ENCODE measurements around the gene TUBA4B. TPM values are rescaled to one million over a fixed set of nuclear protein-coding genes. Genes with fewer than 3 reads are reported as not detected.

Gene TUBA4B
- total and polyA plus RNA-seq, 2 donors (not counting 3 experiments of a cell fraction or from before 2014, with no cell fraction given) = not detected

GRCh38 chr2:219214141-219214540 is 38.9 kb upstream of the TUBA4B start:
- dilution Hi-C loops (cut with MboI; ENCODE audit: extremely low pct_ligation_motif_present, low sequenced_read_pairs) = no loop called here
- TF ChIP-seq FOS (IDR thresholded peaks at IDR 0.05; ENCODE audit: borderline replicate concordance, insufficient read depth, low read length) (no peak), POLR2AphosphoS5 (IDR thresholded peaks at IDR 0.05; ENCODE audit: insufficient read depth, low read depth, low read length) (no peak), JUN (IDR thresholded peaks at IDR 0.05; ENCODE audit: borderline replicate concordance, insufficient read depth, insufficient read length, low read depth) (no peak), MYC (IDR thresholded peaks at IDR 0.05; ENCODE audit: low read depth, low read length) (no peak), EZH2 (IDR thresholded peaks at IDR 0.05; ENCODE audit: borderline replicate concordance, low read depth, low read length, severe bottlenecking) (no peak), CTCF (IDR thresholded peaks at IDR 0.05; ENCODE audit: extremely low read depth in 1 of 2, insufficient read depth in 1 of 2, low read depth in 1 of 2, low read length in 2 of 2) (no peak), MAX (IDR thresholded peaks at IDR 0.05; ENCODE audit: insufficient read depth, insufficient read length) (no peak), GATA2 (IDR thresholded peaks at IDR 0.05; ENCODE audit: insufficient read depth, insufficient read length, low read depth, low read length) (no peak), POLR2A (IDR thresholded peaks at IDR 0.05; ENCODE audit: low read depth, low read length) (no peak)
- peaks cover 3 to 10% of the 10 kb centered on the region in 2 experiments for H3K36me3 ChIP-seq (ENCODE audit: control insufficient read depth in 2 of 2, extremely low read depth in 1 of 2, insufficient read depth in 2 of 2, low read length in 2 of 2)
- H3K4me3 ChIP-seq (replicated peaks in 1 of 3; ENCODE audit: insufficient read depth in 1 of 3, low read depth in 1 of 3, low read length in 3 of 3) = no peak overlapping the region
- H3K27me3 ChIP-seq (ENCODE audit: control insufficient read depth in 2 of 2, insufficient read depth in 2 of 2, low read length in 2 of 2) = no peaks in the 10 kb centered on the region
- intact Hi-C loops (cut with micrococcal nuclease) = no loop called here
- H3K4me2 ChIP-seq (ENCODE audit: insufficient read depth, low read length) = no peak overlapping the region
- FAIRE-seq (no peak), DNase-seq (ENCODE audit: low read depth, low spot score) (no peak)
- no TSS peak for BruUV-seq (replicated peaks)
- no peaks in the 10 kb centered on the region for H4K20me1 ChIP-seq (replicated peaks; ENCODE audit: control insufficient read depth, extremely low read depth, insufficient read depth, low read length)
- no peak overlapping the region for H3K27ac ChIP-seq (ENCODE audit: insufficient read depth, low read depth, low read length)
- H2AFZ ChIP-seq (ENCODE audit: low read depth, low read length) = no peak overlapping the region
- H3K79me2 ChIP-seq (ENCODE audit: control insufficient read depth, insufficient read depth, low read length) = no peaks in the 10 kb centered on the region
- H3K9me1 ChIP-seq (replicated peaks; ENCODE audit: control insufficient read depth, extremely low read depth, insufficient read depth, low read length) = no peaks in the 10 kb centered on the region
- no peak overlapping the region for H3K9ac ChIP-seq (replicated peaks; ENCODE audit: extremely low read depth, insufficient read depth, low read length)
- POLR2A ChIA-PET = no interaction called here
- CTCF ChIA-PET = no interaction called here
- H3K4me1 ChIP-seq (ENCODE audit: control insufficient read depth, extremely low read depth, insufficient read depth, low read length) = peaks cover 10% of the 10 kb centered on the region
- no peaks in the 10 kb centered on the region for H3K9me3 ChIP-seq (replicated peaks; ENCODE audit: control insufficient read depth, insufficient read depth, low read length)

All from endothelial cell of umbilical vein (primary cell).